Measurements from ENCODE around the gene MED19. TPM values are rescaled to one million over a fixed set of nuclear protein-coding genes. Genes with fewer than 3 reads are reported as not detected.
A peak's percentile ranks its signal among the peaks of the same experiment; 100 is the strongest.
"Not testable (repeated sequence)": the region's sequence is repeated elsewhere in the genome, so short reads cannot be mapped to it uniquely, and the experiment has no call there.

Gene MED19
- total RNA-seq, 1 donor from 2014 or later: 19.7 TPM

GRCh38 chr11:57713835-57714234 is 1.8 kb upstream of the MED19 start:
- Mint-ChIP-seq H3K4me1 (peaks cover 27% of the 10 kb centered on the region), H3K9me3 (peaks cover 4% of the 10 kb centered on the region), H3K36me3 (peaks cover 14% of the 10 kb centered on the region), H3K27me3 (ENCODE audit: low read depth) (no peaks in the 10 kb centered on the region), H3K27ac (peak overlapping the region; percentile 97), H3K4me3 (peak overlapping the region; percentile 98)
- TF ChIP-seq CTCF (IDR thresholded peaks at IDR 0.05; ENCODE audit: unreplicated experiment): no peak
- no peak for DNase-seq (ENCODE audit: low spot score in 2 of 2, unreplicated experiment in 2 of 2)

- Mint-ChIP-seq H3K27me3 (ENCODE audit: low read depth) (no peaks in the 10 kb centered on the region), H3K27ac (peak within 1 kb of the TSS; percentile 97), H3K4me1 (peaks cover 28% of the 10 kb centered on the region), H3K4me3 (peak within 1 kb of the TSS; percentile 98), H3K9me3 (no peaks in the 10 kb centered on the region), H3K36me3 (peaks cover 10% of the 10 kb centered on the region)
- no peak for TF ChIP-seq CTCF (IDR thresholded peaks at IDR 0.05; ENCODE audit: unreplicated experiment)
- DNase-seq (ENCODE audit: low spot score in 2 of 2, unreplicated experiment in 2 of 2): peak; percentile 68 to 87
These were observed 488 bp upstream of the MED19 start, which contains the start of gene TMX2 for GRCh38 chr11:57712256-57713150. Gene TMX2, plus strand, starts transcription at chr11:57712593. Its CDS starts 26 bp downstream, at chr11:57712619.

- Mint-ChIP-seq H3K36me3 (peaks cover 8% of the 10 kb centered on the region), H3K27me3 (ENCODE audit: low read depth) (no peaks in the 10 kb centered on the region), H3K27ac (no peak overlapping the region), H3K4me3 (no peak overlapping the region), H3K4me1 (peaks cover 28% of the 10 kb centered on the region), H3K9me3 (no peaks in the 10 kb centered on the region)
- TF ChIP-seq CTCF (IDR thresholded peaks at IDR 0.05; ENCODE audit: unreplicated experiment): no peak
- no peak for DNase-seq (ENCODE audit: low spot score in 2 of 2, unreplicated experiment in 2 of 2)
These were observed 2.1 kb downstream of the MED19 start for GRCh38 chr11:57709802-57710367.

- H3K9me3 Mint-ChIP-seq; H3K4me3 Mint-ChIP-seq; H3K27ac Mint-ChIP-seq; H3K27me3 Mint-ChIP-seq (ENCODE audit: low read depth); H3K4me1 Mint-ChIP-seq; DNase-seq (ENCODE audit: low spot score in 2 of 2, unreplicated experiment in 2 of 2): not testable (repeated sequence)
- H3K36me3 Mint-ChIP-seq: peaks cover 25% of the 10 kb centered on the region
These were observed 6.6 kb downstream of the MED19 start for GRCh38 chr11:57705432-57705831.

- Mint-ChIP-seq H3K4me1 (peaks cover 3% of the 10 kb centered on the region), H3K27me3 (ENCODE audit: low read depth) (no peaks in the 10 kb centered on the region), H3K27ac (no peak overlapping the region), H3K9me3 (no peaks in the 10 kb centered on the region), H3K36me3 (peaks cover 26% of the 10 kb centered on the region), H3K4me3 (no peak overlapping the region)
- no peak for TF ChIP-seq CTCF (IDR thresholded peaks at IDR 0.05; ENCODE audit: unreplicated experiment)
- no peak for DNase-seq (ENCODE audit: low spot score in 2 of 2, unreplicated experiment in 2 of 2)
These were observed 7.1 kb downstream of the MED19 start for GRCh38 chr11:57704932-57705331.

- H3K4me1 Mint-ChIP-seq: no peaks in the 10 kb centered on the region
- peaks cover 34% of the 10 kb centered on the region for H3K36me3 Mint-ChIP-seq
- no peak overlapping the region for H3K27ac Mint-ChIP-seq
- H3K9me3 Mint-ChIP-seq: no peaks in the 10 kb centered on the region
- DNase-seq (ENCODE audit: low spot score in 2 of 2, unreplicated experiment in 2 of 2): no peak
- no peaks in the 10 kb centered on the region for H3K27me3 Mint-ChIP-seq (ENCODE audit: low read depth)
- no peak for TF ChIP-seq CTCF (IDR thresholded peaks at IDR 0.05; ENCODE audit: unreplicated experiment)
- no peak overlapping the region for H3K4me3 Mint-ChIP-seq
These were observed 8.7 kb downstream of the MED19 start for GRCh38 chr11:57703341-57703740.
